DMS53 treated with DMSO at 0.1 percent for 48 hours (cell line): ENCODE measurements around the gene URB2.
"Not testable (repeated sequence)": the region's sequence is repeated elsewhere in the genome, so short reads cannot be mapped to it uniquely, and the experiment has no call there.

Source experiments
- DNase-seq: peaks from one replicate; lab custom pipeline; 2025; ENCODE audit not compliant: unreplicated experiment; lab: John Stamatoyannopoulos, UW

Gene URB2

GRCh38 chr1:229625915-229626831 is at the start of gene URB2, which contains the start of gene TAF5L:
URB2 (plus strand) TSS chr1:229626247; CDS start chr1:229627634, 1,387 bp downstream.
TAF5L (minus strand) TSS chr1:229626122; CDS start chr1:229614482, 11,640 bp downstream.
- peak; percentile 74 for DNase-seq

DNA sequence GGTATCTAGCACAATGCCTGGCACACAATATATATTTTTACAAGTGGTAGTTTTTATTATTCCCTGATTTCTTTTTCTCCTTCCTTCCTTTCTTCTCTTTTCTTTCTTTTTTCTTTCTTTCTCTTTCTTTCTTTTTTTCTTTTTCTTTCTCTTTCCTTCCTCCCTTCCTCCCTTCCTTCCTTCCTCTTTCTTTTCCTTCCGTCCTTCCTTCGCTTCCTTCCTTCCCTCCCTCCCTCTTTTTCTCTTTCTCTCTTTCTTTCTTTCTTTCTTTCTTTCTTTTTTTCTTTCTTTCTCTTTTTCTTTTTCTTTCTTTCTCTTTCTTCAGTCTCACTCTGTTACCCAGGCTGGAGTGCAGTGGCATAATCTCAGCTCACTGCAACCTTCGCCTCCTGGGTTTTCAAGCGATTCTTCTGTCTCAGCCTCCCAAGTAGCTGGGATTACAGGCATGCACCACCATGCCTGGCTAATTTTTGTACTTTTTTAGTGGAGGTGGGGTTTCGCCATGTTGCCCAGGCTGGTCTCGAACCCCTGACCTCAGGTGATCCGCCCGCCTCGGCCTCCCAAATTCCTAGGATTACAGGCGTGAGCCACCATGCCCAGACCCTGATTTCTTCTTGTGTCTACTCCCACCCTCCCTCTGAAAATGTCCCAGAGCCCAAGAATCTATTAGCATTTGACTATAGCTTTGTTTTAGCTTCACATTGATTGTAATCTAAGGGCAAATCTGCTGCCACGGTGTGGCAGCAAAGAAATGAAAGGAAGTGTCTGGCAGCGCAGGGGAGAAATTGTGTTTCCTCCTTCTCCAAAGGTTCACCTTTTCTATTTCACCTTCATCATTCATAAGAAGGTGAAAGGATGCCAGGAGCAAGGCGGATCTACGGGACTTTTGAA is 47.6 kb upstream of the URB2 start:
- DNase-seq: no peak

DNA sequence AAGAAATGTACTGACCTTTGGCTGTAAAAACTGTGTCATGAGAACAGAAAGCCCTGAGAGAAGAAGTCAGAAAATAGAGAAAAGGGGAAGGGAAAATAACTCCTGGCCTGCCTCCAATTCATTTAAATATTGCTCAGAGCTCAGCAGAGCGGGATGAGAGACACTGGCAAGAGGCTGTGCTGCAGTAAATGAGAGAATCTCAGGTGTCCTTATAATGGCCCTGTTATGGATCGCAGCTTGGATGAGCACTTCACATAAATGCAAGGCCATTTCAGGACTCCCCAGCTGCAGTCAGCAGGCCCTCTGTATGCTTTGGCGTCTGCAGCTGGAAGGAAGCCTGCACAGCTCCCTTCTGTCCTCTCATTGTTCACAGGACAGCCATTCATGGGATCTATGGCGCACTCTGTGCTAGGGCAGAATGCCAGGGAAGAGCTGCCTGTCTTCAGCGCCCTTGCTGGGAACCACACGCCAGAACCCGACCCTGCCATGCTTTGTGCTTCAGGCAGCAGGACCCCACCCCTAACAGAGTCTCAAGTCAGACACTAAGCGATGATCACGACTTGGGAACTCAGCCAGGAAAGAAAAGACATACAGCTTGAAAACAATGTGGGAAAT is 46.9 kb upstream of the URB2 start:
- DNase-seq: no peak

- DNase-seq: no peak
Measured at GRCh38 chr1:229581485-229581884, 44.6 kb upstream of the URB2 start.

DNA sequence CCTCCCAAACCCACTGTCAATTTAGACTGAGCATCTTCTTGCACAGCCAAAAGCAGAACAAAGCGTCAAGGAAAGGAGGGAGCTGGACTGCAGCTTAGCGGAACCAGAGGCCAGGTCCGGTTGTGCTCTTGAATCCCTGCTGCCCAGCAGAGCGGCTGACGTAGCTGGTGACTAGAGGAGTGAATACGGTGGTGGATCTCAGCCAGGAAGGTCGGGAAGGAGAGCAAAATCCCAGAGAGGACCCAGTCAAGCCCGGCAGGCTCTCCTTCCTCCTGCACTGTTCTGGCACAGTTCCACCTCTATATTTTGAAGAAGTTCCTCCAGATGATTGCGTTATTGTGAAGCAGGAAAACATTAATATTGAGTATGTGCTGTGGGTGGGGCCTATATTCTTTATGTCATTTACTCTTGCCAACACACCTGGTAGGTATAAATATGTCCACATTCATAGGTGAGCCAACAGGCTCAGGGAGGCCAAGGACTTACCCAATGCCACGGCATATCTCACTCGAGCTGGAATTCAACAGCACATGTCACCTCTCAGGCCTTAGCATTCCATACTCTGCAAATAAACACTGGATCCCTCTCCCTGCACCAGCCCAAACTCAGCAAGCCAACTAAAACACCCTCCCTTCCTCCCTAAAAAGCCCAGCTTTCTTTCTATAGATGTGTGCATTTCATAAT is 43.9 kb upstream of the URB2 start:
- DNase-seq: no peak

- no peak for DNase-seq
Measured at GRCh38 chr1:229582715-229583114, 43.3 kb upstream of the URB2 start.

DNA sequence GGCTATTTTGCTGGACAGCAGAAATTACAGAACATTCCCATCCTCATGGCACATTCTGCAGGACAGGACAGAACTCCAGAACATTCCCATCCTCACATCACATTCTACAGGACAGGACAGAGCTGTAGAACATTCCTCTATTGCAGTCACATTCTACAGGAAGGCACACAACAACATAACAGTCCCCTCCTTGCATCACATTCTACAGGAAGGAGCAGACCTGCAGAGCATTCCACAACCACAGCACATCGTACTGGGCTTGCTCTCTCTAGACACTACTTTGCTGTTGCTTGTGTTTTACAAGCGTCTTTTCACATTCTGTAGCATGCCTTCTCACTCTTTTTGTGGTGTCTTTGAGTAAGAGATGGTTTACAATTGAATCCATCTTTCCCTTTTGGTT is 40.7 kb upstream of the URB2 start:
- no peak for DNase-seq

DNA sequence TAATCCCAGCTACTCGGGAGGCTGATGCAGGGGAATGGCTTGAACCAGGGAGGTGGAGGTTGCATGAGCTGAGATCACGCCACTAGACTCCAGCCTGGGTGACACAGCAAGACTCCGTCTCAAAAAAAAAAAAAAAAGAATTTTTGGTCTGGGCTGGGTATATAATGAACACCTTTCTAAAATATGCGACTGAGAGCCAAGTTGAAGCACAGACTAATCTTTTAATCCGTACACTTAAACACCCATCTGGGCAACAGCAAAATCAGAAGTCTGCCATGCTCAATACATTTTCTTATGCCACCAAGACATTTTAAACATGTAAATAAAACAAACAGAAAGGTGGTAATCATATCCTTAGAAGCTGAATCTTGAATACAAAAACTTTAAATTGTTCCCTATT is 35.9 kb upstream of the URB2 start:
- no peak for DNase-seq

GRCh38 chr1:229593800-229594199 is 32.2 kb upstream of the URB2 start:
- no peak for DNase-seq

- no peak for DNase-seq
Measured at GRCh38 chr1:229594227-229595008, 31.6 kb upstream of the URB2 start.

DNA sequence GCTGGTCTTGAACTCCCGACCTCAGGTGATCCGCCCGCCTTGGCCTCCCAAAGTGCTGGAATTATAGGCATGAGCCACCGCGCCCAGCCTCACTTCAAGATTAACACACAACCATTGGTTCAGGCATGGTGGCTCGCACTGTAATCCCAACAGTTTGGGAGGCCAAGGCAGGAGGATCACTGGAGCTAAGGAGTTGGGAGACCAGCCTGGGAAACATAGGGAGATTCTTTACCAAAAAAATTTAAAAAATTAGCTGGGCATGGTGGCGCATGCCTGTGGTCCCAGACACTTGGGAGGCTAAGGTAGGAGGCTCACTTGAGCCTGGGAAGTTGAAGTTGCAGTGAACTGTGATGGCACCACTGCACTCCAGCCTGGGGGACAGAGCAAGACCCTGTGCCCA is 30.2 kb upstream of the URB2 start:
- DNase-seq: not testable (repeated sequence)

DNA sequence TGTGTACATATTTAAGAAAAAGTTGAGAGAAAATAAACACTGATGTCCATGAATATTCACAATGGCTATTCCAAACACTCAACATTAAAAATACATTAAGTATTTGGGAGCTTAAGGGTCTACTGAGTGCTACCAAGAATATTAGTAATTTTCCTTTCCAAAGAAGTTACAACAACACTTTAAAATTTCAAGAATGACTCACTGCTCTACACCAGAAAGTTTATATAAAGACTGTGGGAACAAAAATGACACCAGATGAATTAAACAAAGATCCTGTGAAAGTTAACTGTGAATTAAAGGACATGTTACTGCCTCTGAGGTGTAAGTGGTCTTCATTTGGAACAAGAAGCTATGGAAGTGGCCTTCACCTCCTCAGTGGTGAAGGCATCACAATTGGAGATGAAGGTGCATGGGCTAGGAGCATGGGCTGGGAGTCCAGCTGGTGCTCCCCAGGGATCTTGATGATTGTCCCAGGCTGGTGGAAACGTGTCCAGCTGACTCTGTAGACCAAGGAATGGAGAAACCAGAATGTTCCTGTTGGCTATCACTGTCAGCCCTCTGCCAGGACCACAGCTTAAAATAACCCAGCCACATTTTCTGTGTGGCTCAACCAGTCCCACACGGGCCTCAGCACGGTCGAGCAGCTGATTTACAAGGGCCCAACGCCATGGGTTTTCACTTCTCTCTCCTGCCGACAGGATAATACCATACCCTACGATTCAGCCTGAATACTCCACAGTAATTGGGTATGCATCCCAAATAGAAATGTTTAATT is 28.9 kb upstream of the URB2 start:
- DNase-seq: no peak

DNA sequence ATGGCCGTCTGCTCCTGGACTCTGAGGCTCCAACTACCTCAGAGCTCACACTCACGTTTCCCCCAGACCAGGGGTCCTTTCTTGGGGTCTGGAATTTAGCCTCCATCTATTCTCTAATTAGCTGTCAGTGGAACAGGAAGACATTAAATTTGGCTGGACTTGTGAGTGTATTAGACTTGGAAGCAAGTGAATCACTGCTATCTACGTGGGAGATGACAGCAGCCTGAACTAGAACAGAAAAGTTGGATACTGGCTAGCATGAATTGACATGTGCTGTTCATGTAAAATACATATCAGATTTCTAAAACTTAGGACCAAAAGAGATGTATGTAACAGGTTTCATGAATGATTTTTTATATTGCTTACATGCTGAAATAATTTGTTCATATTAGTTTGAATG is 28.2 kb upstream of the URB2 start:
- no peak for DNase-seq

- DNase-seq: no peak
Measured at GRCh38 chr1:229599218-229599954, 26.7 kb upstream of the URB2 start.

DNA sequence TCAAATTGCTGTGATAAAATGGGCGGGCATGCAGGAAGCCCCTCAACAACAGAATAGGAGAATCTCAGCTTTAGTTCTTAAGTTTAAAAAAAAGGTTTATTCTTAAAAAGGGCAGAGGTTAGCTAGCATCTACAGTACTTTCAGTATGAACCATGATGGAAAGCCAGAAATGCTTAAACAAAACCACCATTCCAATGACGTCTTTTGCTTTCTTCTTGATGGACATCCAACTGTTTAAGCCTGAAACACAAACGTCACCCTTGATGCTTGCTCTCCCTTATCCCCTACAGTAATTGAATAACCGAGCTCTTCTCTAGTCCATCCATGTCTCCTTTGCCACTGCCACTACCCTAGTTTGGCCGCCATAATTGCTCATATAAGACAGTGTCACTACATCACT is 25.8 kb upstream of the URB2 start:
- no peak for DNase-seq

GRCh38 chr1:229603371-229604005 is 22.6 kb upstream of the URB2 start:
- no peak for DNase-seq

GRCh38 chr1:229607370-229607769 is 18.7 kb upstream of the URB2 start:
- DNase-seq: no peak

DNA sequence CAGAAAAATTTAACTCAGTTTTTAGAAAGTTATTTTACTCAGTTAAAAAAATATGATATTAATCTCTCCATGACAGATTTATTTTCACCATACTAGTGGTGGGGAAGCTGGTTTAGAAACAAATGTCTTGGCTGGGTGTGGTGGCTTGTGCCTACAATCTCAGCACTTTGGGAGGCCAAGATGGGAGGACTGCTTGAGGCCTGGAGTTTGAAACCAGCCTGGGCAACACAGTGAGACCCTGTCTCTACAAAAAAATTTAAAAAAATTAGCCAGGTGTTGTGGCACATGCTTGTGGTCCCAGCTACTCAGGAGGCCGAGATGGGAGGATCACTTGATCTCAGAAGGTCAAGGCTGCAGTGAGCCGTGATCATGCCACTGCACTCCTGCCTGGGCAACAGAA is 17.5 kb upstream of the URB2 start:
- no peak for DNase-seq
